A549 (cell line): ENCODE data around the gene PPP2R2C. TPM values are rescaled to one million over a fixed set of nuclear protein-coding genes. Genes with fewer than 3 reads are reported as not detected.

Source experiments
- ATAC-seq, 2 experiments: fragments of 200-7000 bp in 1 of 2; fragments of >200 bp in 1 of 2; cut with Nextera tagmentation in 1 of 2; cut with Tn5 transposase in 1 of 2; 3 replicates each; pipeline versions ENCODE4 v1.8.0 to v1.9.1; 2018 to 2020; ENCODE audit warnings: mild to moderate bottlenecking in 1 of 2, moderate library complexity in 1 of 2
- CTCF ChIA-PET: fragments of 300-600 bp; sonication (Branson Sonifier 250); formaldehyde crosslinking; extraction: SDS; loops from one replicate; lab custom pipeline; 2021; ENCODE audit warnings: antibody characterized with exemption, inconsistent platforms; lab: Yijun Ruan, JAX
- POLR2A ChIA-PET: fragments of 350-600 bp; formaldehyde crosslinking; extraction: SDS; loops from one replicate; lab custom pipeline; 2021; ENCODE audit warnings: antibody characterized with exemption, inconsistent platforms; lab: Yijun Ruan, JAX
- DNase-seq, 2 experiments: peaks; one replicate each; pipeline versions ENCODE4 v3.0.0 to v3.0.0-alpha.2; 2011 to 2016; ENCODE audit warnings: low read depth in 1 of 2, low spot score in 1 of 2
- FAIRE-seq: peaks from 2 replicates; lab custom pipeline; 2011; peaks lifted over from hg19 to GRCh38; lab: Jason Lieb, UNC
- H3K27ac ChIP-seq, 2 experiments: fragments of >200 bp; sonication (Bioruptor Twin); formaldehyde crosslinking; 3 replicates each; pipeline ENCODE4 v1.5.1; 2016 to 2017
- H3K4me1 ChIP-seq: fragments of >200 bp; sonication (Bioruptor Twin); formaldehyde crosslinking; 3 replicates; pipeline ENCODE4 v1.6.1; 2016
- H3K4me2 ChIP-seq: fragments of >200 bp; sonication (Bioruptor Twin); formaldehyde crosslinking; 3 replicates; pipeline ENCODE4 v1.6.1; 2016
- H3K4me3 ChIP-seq: fragments of >200 bp; sonication (Bioruptor Twin); formaldehyde crosslinking; 3 replicates; pipeline ENCODE4 v1.5.1; 2016
- H3K9me3 ChIP-seq: fragments of >200 bp; sonication (Bioruptor Twin); formaldehyde crosslinking; 3 replicates; pipeline ENCODE4 v1.6.1; 2016
- CBX8 ChIP-seq: fragments of 200-600 bp; sonication (generic); IDR thresholded peaks from 2 replicates; pipeline ENCODE4 v1.6.1; 2016
- EHMT2 ChIP-seq: fragments of 200-600 bp; sonication (generic); IDR thresholded peaks from 2 replicates; pipeline ENCODE4 v1.6.1; 2016; ENCODE audit warnings: antibody characterized with exemption, low read depth, mild to moderate bottlenecking, moderate library complexity
- ELK1 ChIP-seq: fragments of 150-350 bp; IDR thresholded peaks from 2 replicates; pipeline ENCODE4 v1.6.1; 2014; ENCODE audit warnings: low read depth, mild to moderate bottlenecking, low read length
- FOSB ChIP-seq: fragments of 250-450 bp; sonication (Bioruptor Pico); IDR thresholded peaks from 2 replicates; pipeline ENCODE4 v1.5.0; 2020; ENCODE audit warnings: mild to moderate bottlenecking, moderate library complexity
- FOSL2 ChIP-seq, 2 experiments: fragments of 450-650 bp in 1 of 2; fragments of >200 bp in 1 of 2; sonication (Bioruptor Twin) in 1 of 2; formaldehyde crosslinking; IDR thresholded peaks; 2 replicates each; pipeline versions ENCODE4 v1.5.0 to v1.6.1; 2016 to 2020; ENCODE audit warnings: mild to moderate bottlenecking in 1 of 2, moderate library complexity in 1 of 2
- JUN ChIP-seq, 2 experiments: fragments of >200 bp; sonication (Bioruptor Twin); formaldehyde crosslinking; IDR thresholded peaks; 2 replicates in 1 of 2; 3 replicates in 1 of 2; pipeline ENCODE4 v1.6.1; 2016 to 2017
- KDM5A ChIP-seq: fragments of 200-600 bp; sonication (generic); IDR thresholded peaks from 2 replicates; pipeline ENCODE4 v1.6.1; 2016; ENCODE audit warnings: antibody characterized with exemption, mild to moderate bottlenecking
- MYC ChIP-seq: IDR thresholded peaks from 2 replicates; pipeline ENCODE4 v1.6.1; 2012; ENCODE audit warnings: mild to moderate bottlenecking, inconsistent platforms, low read length, improper control_type of control experiment, borderline replicate concordance
- NFE2L2 ChIP-seq: fragments of 150-350 bp; conservative IDR thresholded peaks from 2 replicates; pipeline ENCODE4 v1.6.1; 2014; ENCODE audit warnings: low read length
- NR3C1 ChIP-seq: fragments of >200 bp; sonication (Bioruptor Twin); formaldehyde crosslinking; IDR thresholded peaks from 3 replicates; pipeline ENCODE4 v1.6.1; 2017
- PBX3 ChIP-seq: IDR thresholded peaks from 2 replicates; pipeline ENCODE4 v1.6.1; 2012
- PHF8 ChIP-seq: fragments of 200-600 bp; sonication (generic); IDR thresholded peaks from 2 replicates; pipeline ENCODE4 v1.6.1; 2016; ENCODE audit warnings: low read depth, mild to moderate bottlenecking, antibody characterized with exemption, moderate library complexity, borderline replicate concordance
- POLR2A ChIP-seq: IDR thresholded peaks from 2 replicates; pipeline ENCODE4 v1.6.1; 2012; ENCODE audit warnings: mild to moderate bottlenecking, low read length
- RAD21 ChIP-seq, 2 experiments: fragments of >200 bp in 1 of 2; sonication (Bioruptor Twin) in 1 of 2; formaldehyde crosslinking in 1 of 2; IDR thresholded peaks in 1 of 2; conservative IDR thresholded peaks in 1 of 2; 2 replicates in 1 of 2; 3 replicates in 1 of 2; pipeline ENCODE4 v1.6.1; 2012 to 2018; ENCODE audit warnings: inconsistent platforms in 1 of 2
- ZNF302 ChIP-seq: fragments of 250-450 bp; sonication (Bioruptor Pico); IDR thresholded peaks from 2 replicates; pipeline ENCODE4 v1.9.0; 2021; ENCODE audit warnings: inconsistent platforms, mild to moderate bottlenecking, moderate library complexity
- ZSCAN20 ChIP-seq: fragments of 250-450 bp; sonication (Bioruptor Pico); IDR thresholded peaks from 2 replicates; pipeline ENCODE4 v1.8.0; 2022; ENCODE audit warnings: mild to moderate bottlenecking, moderate library complexity
- WGBS: methylation state at CpG from one replicate; pipeline ENCODE4 v1.1.6; 2017; ENCODE audit errors: missing lambda C conversion rate; 5-methylcytosine and 5-hydroxymethylcytosine counted together
- polyA plus RNA-seq, 4 experiments: library from polyadenylated mRNA; depleted of rRNA in 3 of 4; stranded (reverse); fragments of >200 nt; fragmentation: RNase III in 1 of 4; extraction: RNeasy Plus Mini Kit Qiagen cat#74134 plus additional on column Dnase treatment in 1 of 4; gene quantifications; 2 replicates in 3 of 4; 3 replicates in 1 of 4; pipeline ENCODE4 v1.2.3, GENCODE V29; 2011 to 2017
- TF ChIP-seq, protein P1 (sequence below): IDR thresholded peaks from 2 replicates; pipeline ENCODE4 v1.6.1; 2012; ENCODE audit warnings: low read depth, borderline replicate concordance

Gene PPP2R2C
- polyA plus RNA-seq, 2 of the 4 experiments (the other 2 are of a cell fraction) = 23.9 to 29.4 TPM

- POLR2A ChIA-PET = no interaction called here
- no peak overlapping the region for H3K4me3 ChIP-seq
- no peak for FAIRE-seq
- H3K27ac ChIP-seq = no peak overlapping the region
- DNase-seq = no peak
- H3K9me3 ChIP-seq = peaks cover 3% of the 10 kb centered on the region; the same call in 1 of the 3 replicates
- no peak for ATAC-seq
- TF ChIP-seq POLR2A (no peak), CBX8 (no peak), EHMT2 (no peak), ZNF302 (CRISPR knock-in tag) (no peak), ZSCAN20 (CRISPR knock-in tag) (no peak), PBX3 (no peak), JUN (IDR thresholded peaks at IDR 0.05) (no peak), RAD21 (conservative IDR thresholded peaks at IDR 0.05 in 1 of 2, IDR thresholded peaks at IDR 0.05 in 1 of 2) (no peak), KDM5A (no peak)
- TF ChIP-seq, all 56 proteins: peak for 0
- CTCF ChIA-PET = interaction anchor here (0.9 to 1.5 kb wide), 2 partner anchors 15 to 53 kb away, joined by 4 read pairs; no protein-coding TSS in a partner anchor
- 65% methylated on average over 13 of the region's 13 CpGs for WGBS
- H3K4me2 ChIP-seq = no peak overlapping the region
- H3K4me1 ChIP-seq = no peaks in the 10 kb centered on the region
Observed at GRCh38 chr4:6492861-6493657, 20.6 kb upstream of the PPP2R2C start.

GRCh38 chr4:6492027-6492590 lies 19.7 kb upstream of the PPP2R2C start:
- Histone ChIP-seq H3K9me3 (peaks cover 11% of the 10 kb centered on the region), H3K4me1 (no peaks in the 10 kb centered on the region), H3K4me2 (no peak overlapping the region), H3K4me3 (no peak overlapping the region), H3K27ac (no peak overlapping the region)
- no peak for DNase-seq
- ChIA-PET CTCF (interaction anchor here (0.9 kb wide), 1 partner anchor 16 kb away, joined by 4 read pairs; no protein-coding TSS in a partner anchor), POLR2A (no interaction called here)
- ATAC-seq = no peak
- WGBS = 35% methylated on average over 3 of the region's 6 CpGs
- FAIRE-seq = no peak
- TF ChIP-seq NR3C1 = no peak

DNA sequence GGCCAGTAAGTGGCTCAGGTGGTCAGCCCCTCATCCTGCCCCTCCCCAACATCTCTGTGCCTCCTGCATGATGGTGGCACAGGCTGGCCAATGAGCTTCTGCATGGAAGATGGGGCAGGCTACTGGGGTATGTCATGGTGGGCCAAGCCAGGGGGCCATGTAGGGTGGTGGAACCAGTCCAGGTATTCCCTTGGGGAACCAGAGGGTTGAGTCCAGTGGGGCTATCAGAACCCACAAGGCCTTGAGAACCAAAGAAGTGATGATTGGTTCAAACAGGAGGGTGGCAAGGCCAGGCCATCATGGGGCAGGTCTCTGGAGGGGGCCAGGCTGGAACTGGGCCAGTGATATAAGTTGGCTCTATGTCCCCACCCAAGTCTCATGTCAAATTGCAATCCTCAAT lies 18.8 kb upstream of the PPP2R2C start:
- H3K4me1 ChIP-seq = no peaks in the 10 kb centered on the region

More for the DNA sequence above, 18.8 kb upstream of the PPP2R2C start:
- Histone ChIP-seq H3K4me2 (no peak overlapping the region), H3K9me3 (peaks cover 14% of the 10 kb centered on the region), H3K27ac (no peak overlapping the region), H3K4me3 (no peak overlapping the region)
- TF ChIP-seq PBX3 (no peak), ELK1 (no peak), FOSL2 (IDR thresholded peaks at IDR 0.05) (no peak), FOSL2 (CRISPR knock-in tag; IDR thresholded peaks at IDR 0.05) (no peak), FOSB (no peak), MYC (no peak), POLR2A (no peak), PHF8 (no peak), NFE2L2 (no peak)
- TF ChIP-seq, protein P1, sequence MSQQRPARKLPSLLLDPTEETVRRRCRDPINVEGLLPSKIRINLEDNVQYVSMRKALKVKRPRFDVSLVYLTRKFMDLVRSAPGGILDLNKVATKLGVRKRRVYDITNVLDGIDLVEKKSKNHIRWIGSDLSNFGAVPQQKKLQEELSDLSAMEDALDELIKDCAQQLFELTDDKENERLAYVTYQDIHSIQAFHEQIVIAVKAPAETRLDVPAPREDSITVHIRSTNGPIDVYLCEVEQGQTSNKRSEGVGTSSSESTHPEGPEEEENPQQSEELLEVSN = no peak
- ChIA-PET CTCF (no interaction called here), POLR2A (no interaction called here)
- no peak for ATAC-seq
- no peak for DNase-seq
- no peak for FAIRE-seq
